Skeletal muscle tissue (tissue), 4 donors: ENCODE results near the gene PLA2G15. TPM values are rescaled to one million over a fixed set of nuclear protein-coding genes. Genes with fewer than 3 reads are reported as not detected.
A peak's percentile ranks its signal among the peaks of the same experiment; 100 is the strongest.

ENCODE experiments used
- H3K27ac ChIP-seq: one replicate; pipeline ENCODE4 v1.7.0; 2013; ENCODE audit warnings: mild to moderate bottlenecking, low read depth, low read length, inconsistent platforms
- H3K27me3 ChIP-seq, 3 donors: one replicate each; pipeline ENCODE4 v1.7.0; 2013; ENCODE audit warnings: low read length in 3 of 3; ENCODE audit not compliant: control insufficient read depth in 3 of 3, insufficient read depth in 3 of 3
- H3K36me3 ChIP-seq, 3 donors: one replicate each; pipeline ENCODE4 v1.7.0; 2013; ENCODE audit warnings: low read length in 3 of 3; ENCODE audit not compliant: control insufficient read depth in 3 of 3, insufficient read depth in 3 of 3
- H3K4me1 ChIP-seq, 3 donors: one replicate each; pipeline ENCODE4 v1.7.0; 2013; ENCODE audit warnings: low read length in 3 of 3, mild to moderate bottlenecking in 3 of 3; ENCODE audit not compliant: control insufficient read depth in 3 of 3, insufficient read depth in 3 of 3
- H3K4me3 ChIP-seq, 3 donors: one replicate each; pipeline ENCODE4 v1.7.0; 2013; ENCODE audit warnings: low read length in 3 of 3
- H3K9ac ChIP-seq, 3 donors: one replicate each; pipeline ENCODE4 v1.7.0; 2013; ENCODE audit warnings: low read length in 3 of 3, mild to moderate bottlenecking in 3 of 3, moderate library complexity in 2 of 3, low read depth in 1 of 3
- H3K9me3 ChIP-seq, 3 donors: one replicate each; pipeline ENCODE4 v1.7.0; 2013; ENCODE audit warnings: low read length in 3 of 3; ENCODE audit not compliant: control insufficient read depth in 3 of 3
- total RNA-seq: library from RNA; depleted of rRNA; stranded (reverse); fragments of >200 nt; gene quantifications from one replicate; pipeline ENCODE4 v1.2.3, GENCODE V29; 2014
- donor health status: Osteomylitis.

The PLA2G15 gene
- total RNA-seq, 1 donor from 2014 or later: 23.0 TPM

- Histone ChIP-seq H3K27me3 (no peaks in the 10 kb centered on the region), H3K9ac (peak overlapping the region in 1 of 3 donors; percentile 50), H3K27ac (peak overlapping the region; percentile 25), H3K9me3 (no peaks in the 10 kb centered on the region), H3K4me1 (peaks cover 49 to 54% (median 50%) of the 10 kb centered on the region in 3 donors), H3K4me3 (no peak overlapping the region), H3K36me3 (peaks cover 41 to 57% (median 47%) of the 10 kb centered on the region in 3 donors)
Measured at GRCh38 chr16:68289621-68290329, 44.6 kb downstream of the PLA2G15 start.

DNA sequence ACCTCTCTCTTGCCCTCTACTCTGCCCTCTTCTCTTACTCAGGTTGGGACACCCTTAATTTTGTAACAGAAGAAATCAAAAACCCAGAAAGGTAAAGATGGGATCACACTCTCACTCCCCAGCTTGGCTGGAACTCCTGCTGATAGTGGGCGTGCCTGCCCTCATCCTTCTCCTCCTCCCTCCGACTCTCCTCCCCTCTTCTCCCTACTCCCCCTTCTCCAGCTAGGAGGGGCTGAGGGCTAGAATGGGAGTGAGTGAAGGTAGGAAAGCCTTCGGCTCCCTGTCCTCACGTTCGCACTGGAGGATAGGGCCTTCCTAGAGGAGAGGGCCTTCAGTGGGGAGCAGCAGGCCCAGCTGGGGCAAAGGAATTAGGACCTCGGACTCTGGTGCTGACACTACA lies 45.3 kb downstream of the PLA2G15 start:
- no peak overlapping the region for H3K4me3 ChIP-seq
- peak overlapping the region in 1 of 3 donors; percentile 25 for H3K9ac ChIP-seq
- H3K27ac ChIP-seq: peak overlapping the region; percentile 25
- H3K4me1 ChIP-seq: peaks cover 42 to 48% (median 45%) of the 10 kb centered on the region in 3 donors
- H3K27me3 ChIP-seq: no peaks in the 10 kb centered on the region
- H3K9me3 ChIP-seq: no peaks in the 10 kb centered on the region
- H3K36me3 ChIP-seq: peaks cover 43 to 64% (median 47%) of the 10 kb centered on the region in 3 donors

DNA sequence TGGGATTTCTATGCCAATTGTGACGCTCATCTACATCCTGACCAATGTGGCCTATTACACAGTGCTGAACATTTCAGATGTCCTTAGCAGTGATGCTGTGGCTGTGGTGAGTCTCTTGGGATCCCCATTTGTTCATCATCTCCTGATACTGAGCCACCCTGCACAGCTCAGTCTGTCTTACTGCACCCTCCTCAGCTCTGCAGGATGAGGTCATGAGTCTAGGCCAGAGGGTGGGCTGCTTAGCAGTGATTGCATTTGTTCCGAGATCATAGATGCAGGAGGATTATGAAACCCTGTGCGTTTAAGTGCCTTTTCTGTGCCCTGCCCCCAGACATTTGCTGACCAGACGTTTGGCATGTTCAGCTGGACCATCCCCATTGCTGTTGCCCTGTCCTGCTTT lies 46.1 kb downstream of the PLA2G15 start:
- Histone ChIP-seq H3K9me3 (no peaks in the 10 kb centered on the region), H3K36me3 (peaks cover 50 to 72% (median 55%) of the 10 kb centered on the region in 3 donors), H3K4me3 (no peak overlapping the region), H3K4me1 (peaks cover 36 to 43% (median 38%) of the 10 kb centered on the region in 3 donors), H3K9ac (no peak overlapping the region), H3K27me3 (no peaks in the 10 kb centered on the region), H3K27ac (no peak overlapping the region)

- Histone ChIP-seq H3K9me3 (no peaks in the 10 kb centered on the region), H3K27ac (no peak overlapping the region), H3K9ac (no peak overlapping the region), H3K4me3 (no peak overlapping the region), H3K27me3 (no peaks in the 10 kb centered on the region), H3K36me3 (peaks cover 61 to 77% (median 61%) of the 10 kb centered on the region in 3 donors), H3K4me1 (peaks cover 27 to 38% (median 28%) of the 10 kb centered on the region in 3 donors)
Measured at GRCh38 chr16:68292425-68292824, 47.3 kb downstream of the PLA2G15 start.

- Histone ChIP-seq H3K4me1 (peaks cover 22 to 39% (median 31%) of the 10 kb centered on the region in 3 donors), H3K4me3 (no peak overlapping the region), H3K27ac (no peak overlapping the region), H3K9me3 (no peaks in the 10 kb centered on the region), H3K36me3 (peaks cover 60 to 83% (median 82%) of the 10 kb centered on the region in 3 donors), H3K9ac (no peak overlapping the region), H3K27me3 (no peaks in the 10 kb centered on the region)
Measured at GRCh38 chr16:68296291-68296690, 51.1 kb downstream of the PLA2G15 start.

GRCh38 chr16:68296693-68297092 lies 51.5 kb downstream of the PLA2G15 start:
- Histone ChIP-seq H3K9ac (peak overlapping the region in 1 of 3 donors; percentile 47), H3K27me3 (no peaks in the 10 kb centered on the region), H3K36me3 (peaks cover 56 to 81% (median 79%) of the 10 kb centered on the region in 3 donors), H3K4me1 (peaks cover 20 to 35% (median 27%) of the 10 kb centered on the region in 3 donors), H3K4me3 (no peak overlapping the region), H3K9me3 (no peaks in the 10 kb centered on the region), H3K27ac (peak overlapping the region; percentile 21)

DNA sequence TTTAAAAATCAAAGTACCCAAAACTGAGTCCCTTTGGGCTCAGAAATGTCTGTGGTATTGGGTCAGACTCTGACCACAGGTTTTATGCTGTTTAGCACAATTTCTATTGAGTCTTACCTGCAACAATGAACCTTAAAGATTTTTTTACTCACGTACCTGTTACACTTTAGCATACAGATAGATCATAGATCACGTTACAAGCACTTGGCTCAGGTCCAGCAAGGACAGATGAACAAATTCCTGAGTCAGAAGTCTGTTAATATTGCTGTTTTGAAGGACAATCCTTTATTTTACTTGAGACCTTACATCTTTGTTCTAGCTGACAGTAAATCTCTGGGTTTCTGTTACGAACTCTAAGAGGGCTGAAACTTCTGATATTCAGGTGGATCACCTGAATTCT lies 52.7 kb downstream of the PLA2G15 start:
- no peaks in the 10 kb centered on the region for H3K9me3 ChIP-seq
- H3K27me3 ChIP-seq: no peaks in the 10 kb centered on the region
- H3K4me1 ChIP-seq: peaks cover 18 to 31% (median 27%) of the 10 kb centered on the region in 3 donors
- no peak overlapping the region for H3K4me3 ChIP-seq
- peaks cover 56 to 83% (median 81%) of the 10 kb centered on the region in 3 donors for H3K36me3 ChIP-seq
- H3K27ac ChIP-seq: peak overlapping the region; percentile 37
- peak overlapping the region in 2 of 3 donors; percentile 28 to 68 for H3K9ac ChIP-seq

GRCh38 chr16:68298312-68298711 lies 53.1 kb downstream of the PLA2G15 start:
- Histone ChIP-seq H3K27ac (peak overlapping the region; percentile 37), H3K9me3 (no peaks in the 10 kb centered on the region), H3K9ac (peak overlapping the region in 2 of 3 donors; percentile 68 to 73), H3K4me3 (no peak overlapping the region), H3K27me3 (no peaks in the 10 kb centered on the region), H3K36me3 (peaks cover 54 to 82% (median 79%) of the 10 kb centered on the region in 3 donors), H3K4me1 (peaks cover 18 to 31% (median 27%) of the 10 kb centered on the region in 3 donors)

DNA sequence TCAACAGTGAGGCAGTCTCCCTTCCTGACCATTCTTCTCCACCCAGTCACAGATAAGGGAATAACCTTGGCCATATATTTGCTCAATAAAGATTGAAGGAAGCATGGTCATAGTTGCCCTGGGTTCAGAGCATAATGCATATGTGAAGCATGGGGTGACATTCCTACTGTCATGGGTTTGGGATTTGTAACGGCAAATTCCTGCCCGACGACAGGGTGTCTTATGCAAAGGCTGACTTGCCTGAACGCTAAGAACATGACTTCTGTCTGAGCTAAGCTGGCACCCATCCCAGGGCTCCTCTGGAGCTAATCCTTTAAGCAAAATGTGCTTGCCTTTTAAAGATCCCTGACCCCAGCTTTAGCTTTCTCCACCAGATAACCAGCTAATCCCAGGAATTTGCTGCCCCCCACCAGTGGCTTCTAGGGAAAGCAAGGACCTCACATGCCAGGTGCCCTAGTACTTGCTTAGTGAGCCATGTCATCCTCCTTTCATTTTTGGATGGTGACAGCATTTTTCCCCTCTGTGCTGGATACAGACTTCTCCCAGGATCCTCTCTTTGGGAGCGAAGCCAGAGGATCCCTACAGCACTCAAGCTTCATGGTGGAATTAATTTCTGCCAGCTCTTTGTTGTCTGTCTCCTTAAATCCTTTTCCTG lies 53.9 kb downstream of the PLA2G15 start:
- Histone ChIP-seq H3K27ac (peak overlapping the region; percentile 37), H3K4me1 (peaks cover 18 to 31% (median 27%) of the 10 kb centered on the region in 3 donors), H3K9ac (peak overlapping the region in 2 of 3 donors; percentile 68 to 73), H3K36me3 (peaks cover 49 to 84% (median 78%) of the 10 kb centered on the region in 3 donors), H3K4me3 (no peak overlapping the region), H3K9me3 (no peaks in the 10 kb centered on the region), H3K27me3 (no peaks in the 10 kb centered on the region)
